GM12892 (cell line): Measurements from ENCODE around the gene CREB3.

Experiments used
- POLR2A ChIP-seq: IDR thresholded peaks from 2 replicates; pipeline ENCODE4 v1.6.1; 2011; ENCODE audit warnings: low read depth, low read length, control low read depth
- POLR2AphosphoS5 ChIP-seq: IDR thresholded peaks from 2 replicates; pipeline ENCODE4 v1.6.1; 2011; ENCODE audit warnings: low read depth, low read length, control low read depth
- TAF1 ChIP-seq: IDR thresholded peaks from 2 replicates; pipeline ENCODE4 v1.6.1; 2011; ENCODE audit warnings: low read depth, mild to moderate bottlenecking, control low read depth, low read length, borderline replicate concordance

- TF ChIP-seq POLR2AphosphoS5: no peak
- no peak for TF ChIP-seq TAF1
- TF ChIP-seq POLR2A: no peak
These were observed 8.6 kb upstream of the CREB3 start for GRCh38 chr9:35723908-35724307.
